ENCODE results near the gene ALDH5A1.

Gene ALDH5A1

GRCh38 chr6:24576447-24576846, 81.7 kb downstream of the ALDH5A1 start:
- no peak for DNase-seq

GRCh38 chr6:24581084-24581669, 86.4 kb downstream of the ALDH5A1 start:
- DNase-seq: peak; percentile 72

- DNase-seq: peak; percentile 81
These were observed 89.0 kb downstream of the ALDH5A1 start for GRCh38 chr6:24583463-24584381.

- DNase-seq: no peak
These were observed 89.6 kb downstream of the ALDH5A1 start for GRCh38 chr6:24584382-24584720.
